GM21717 (cell line): Measurements from ENCODE around the gene TNFRSF19.

Source experiments
- ATAC-seq: cut with Tn5 transposase; IDR thresholded peaks from one replicate; pipeline ENCODE4 v1.9.1; 2021; ENCODE audit warnings: mild to moderate bottlenecking, moderate library complexity; ENCODE audit not compliant: unreplicated experiment

Gene TNFRSF19

DNA sequence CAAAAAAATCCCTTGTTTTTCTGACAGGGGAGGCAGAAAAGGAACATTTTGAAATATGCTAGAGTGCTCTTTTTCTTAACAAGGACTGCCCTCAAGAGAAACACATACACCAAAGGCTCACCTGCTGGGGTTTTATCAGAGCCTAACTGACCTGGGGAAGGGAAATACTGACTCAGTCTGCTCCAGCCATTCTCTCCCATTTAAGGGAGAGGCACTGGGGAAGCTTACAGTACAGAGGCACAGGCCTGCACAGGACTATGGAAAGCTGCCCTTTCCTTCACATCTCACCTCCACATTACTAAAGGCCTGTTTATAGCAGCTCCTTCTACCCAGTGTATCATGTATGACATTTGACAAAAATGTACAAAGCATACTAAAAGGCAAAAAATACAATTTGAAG lies 30.3 kb downstream of the TNFRSF19 start:
- ATAC-seq = no peak

DNA sequence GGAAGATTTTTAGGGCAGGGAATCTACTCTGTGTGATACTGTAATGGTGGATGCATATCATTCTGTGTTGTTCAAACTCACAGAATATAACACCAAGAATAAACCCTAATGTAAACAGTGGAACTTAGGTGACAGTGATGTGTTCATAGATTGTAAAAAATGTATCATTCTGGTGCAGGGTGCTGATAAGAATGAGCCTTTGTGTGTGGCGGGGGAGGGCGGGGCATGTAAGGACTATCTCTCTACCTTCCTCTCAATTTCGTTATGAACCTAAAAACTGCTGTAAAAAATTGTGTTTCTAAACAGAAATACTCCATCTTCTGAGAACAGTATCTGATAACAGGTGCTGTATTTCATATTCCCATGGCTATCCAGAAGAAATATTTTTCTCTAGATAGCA lies 35.6 kb downstream of the TNFRSF19 start:
- ATAC-seq = no peak

DNA sequence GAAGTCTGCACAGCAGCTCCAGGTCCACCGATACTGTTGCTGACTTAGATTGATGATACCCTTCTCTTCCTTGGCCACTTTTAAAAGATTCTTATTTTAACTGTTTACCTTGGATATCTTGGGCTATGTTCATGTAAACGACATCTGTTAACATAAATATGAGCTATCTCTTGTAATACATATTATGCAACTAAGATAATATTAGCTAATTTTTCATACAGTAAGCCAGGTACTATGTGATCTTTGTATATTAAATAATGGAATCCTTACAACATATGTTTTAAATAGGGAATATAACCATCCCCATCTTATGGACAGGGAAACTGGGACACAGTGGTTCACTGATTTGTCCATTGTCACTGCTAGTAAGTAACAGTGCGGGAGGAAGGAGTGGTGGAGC lies 37.9 kb downstream of the TNFRSF19 start:
- no peak for ATAC-seq

DNA sequence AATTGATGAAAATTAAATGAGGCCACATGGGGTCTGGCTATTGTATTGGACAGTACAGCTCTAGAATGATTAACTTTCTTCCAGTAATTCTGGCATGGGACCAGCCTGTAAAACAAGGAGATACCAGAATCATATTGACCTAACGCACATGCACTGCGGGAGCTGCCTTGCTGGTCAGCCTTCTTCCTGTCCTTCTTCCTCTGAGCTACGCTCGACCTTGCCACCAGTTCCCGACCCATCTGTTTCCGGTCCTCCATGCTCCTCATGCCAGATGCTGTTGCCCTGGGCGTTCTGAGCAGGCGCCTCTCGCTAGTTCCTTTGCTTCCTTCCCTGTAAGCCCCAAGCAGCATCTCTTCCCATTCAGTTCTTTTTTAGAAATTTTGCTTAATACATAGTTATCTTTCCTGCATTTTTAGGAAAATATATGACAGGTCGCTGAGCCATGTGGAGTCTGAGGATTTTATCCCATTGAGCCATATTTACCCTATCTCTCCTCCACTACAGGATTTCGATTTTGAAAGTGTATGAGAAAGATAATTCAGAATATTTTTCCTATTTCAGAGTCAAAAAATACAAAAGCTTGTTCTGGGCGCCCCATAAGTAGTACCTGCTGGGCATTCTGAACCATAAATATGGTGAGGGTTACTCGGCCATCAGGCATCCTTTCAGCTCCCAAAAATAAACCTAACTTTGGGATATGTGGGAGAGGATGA lies 38.6 kb downstream of the TNFRSF19 start:
- ATAC-seq = no peak

DNA sequence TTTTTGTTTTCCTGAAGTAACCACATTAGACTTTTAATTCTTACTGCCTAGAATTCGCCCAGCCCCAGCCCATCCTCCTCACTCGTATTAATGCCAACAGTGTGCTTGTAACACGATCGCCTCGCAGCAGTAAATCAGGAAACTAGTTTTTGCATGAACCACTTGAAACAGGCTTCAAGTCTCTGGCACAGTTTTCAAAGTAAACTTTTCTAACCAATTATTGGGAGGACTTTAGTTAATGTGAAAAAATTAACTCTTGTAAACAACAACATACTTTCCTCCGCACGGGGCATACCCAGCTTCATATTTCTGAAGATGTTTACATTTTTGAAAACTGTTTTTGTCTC lies 39.2 kb downstream of the TNFRSF19 start:
- no peak for ATAC-seq

DNA sequence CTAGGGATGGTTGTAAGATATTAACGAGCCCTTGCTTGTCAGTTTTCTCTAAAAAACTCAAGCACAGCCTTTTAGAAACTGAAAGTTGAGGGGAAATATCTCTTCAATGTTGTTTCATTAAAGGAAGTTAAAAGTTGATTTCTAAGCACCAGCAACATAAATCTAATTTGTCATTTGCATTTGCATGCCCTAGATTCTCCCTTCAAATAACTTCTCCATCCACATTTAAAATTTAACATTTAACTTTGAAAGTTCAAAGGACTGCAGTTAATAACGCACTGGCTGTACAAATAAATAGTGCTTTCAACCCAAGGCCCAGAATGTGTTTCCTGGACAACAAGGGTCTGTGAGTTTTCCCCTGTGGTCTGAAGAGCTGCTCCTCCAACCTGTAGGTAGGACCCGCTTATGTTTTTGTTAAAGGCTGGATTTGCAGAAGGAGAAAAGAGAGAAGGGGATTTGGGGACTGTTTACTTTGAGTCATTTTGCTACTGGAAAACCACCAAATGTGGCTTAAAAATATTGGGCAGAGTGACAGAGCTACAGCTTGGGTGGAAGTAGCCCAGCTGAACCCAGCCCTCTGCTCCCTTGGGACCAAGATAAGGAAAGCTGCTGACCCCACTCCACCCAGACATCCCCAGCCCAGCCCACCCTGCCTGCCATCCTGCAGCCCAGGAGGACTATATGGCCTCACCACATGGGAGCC lies 39.8 kb downstream of the TNFRSF19 start:
- no peak for ATAC-seq

DNA sequence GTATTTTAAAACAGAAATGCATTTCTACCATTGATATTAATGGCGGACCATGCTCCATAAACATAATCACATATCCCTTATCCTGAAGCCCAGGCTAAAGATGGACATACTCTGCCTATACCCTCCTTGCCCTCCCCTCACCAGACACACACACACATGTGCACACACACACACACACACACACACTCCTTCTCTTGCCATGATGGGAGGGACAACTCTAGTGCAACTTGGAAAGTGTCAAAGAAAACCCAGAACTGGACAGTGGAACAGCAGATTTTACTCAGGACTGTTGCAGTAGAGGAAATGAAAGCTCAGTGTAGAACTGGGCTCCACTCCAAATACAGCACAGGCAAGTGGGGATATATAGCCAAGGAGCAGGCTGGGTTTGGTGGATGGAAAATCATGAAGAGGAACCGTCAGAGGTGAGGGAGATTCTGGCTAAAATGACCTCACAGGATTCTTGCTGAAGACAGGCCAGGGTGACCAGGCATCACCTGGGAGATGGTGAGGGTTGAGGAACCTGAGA lies 40.8 kb downstream of the TNFRSF19 start:
- ATAC-seq = no peak

DNA sequence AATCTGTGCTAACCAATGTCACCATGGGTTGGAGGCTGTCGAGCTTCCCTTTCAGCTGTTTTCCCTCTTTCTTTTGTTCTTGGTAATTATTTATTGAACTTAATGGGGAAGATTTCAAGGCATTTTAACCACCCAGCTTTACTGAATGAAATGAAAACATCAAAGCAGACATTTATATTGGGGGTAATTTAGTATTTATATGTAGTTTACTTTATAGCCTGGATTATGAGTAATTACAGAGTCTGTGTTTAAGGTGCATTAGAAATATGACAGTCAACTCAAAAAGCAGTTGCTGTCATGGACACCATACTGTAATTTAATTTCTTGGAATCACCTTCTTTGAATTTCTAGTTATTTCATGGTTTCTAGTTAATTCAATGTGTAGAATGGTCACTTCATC lies 42.0 kb downstream of the TNFRSF19 start:
- ATAC-seq = no peak

DNA sequence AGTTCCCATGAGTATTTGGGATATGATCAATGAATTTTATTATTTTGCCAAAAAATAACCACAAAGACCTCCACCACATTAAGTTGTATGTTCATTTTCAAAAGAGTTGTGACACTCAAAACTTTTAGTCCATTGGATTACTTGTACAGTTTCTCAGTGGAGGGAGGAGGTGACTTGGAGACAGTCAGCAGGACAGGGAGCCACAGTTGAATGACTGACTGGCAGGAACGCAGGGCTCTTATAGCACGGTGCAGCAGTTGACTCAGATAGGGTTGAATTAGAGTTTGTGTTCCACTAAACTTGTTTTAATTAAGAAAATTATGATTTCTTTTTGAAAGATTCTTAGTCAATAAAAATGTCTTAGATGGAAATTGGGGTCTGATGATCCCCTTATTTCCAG lies 42.5 kb downstream of the TNFRSF19 start:
- ATAC-seq = no peak

DNA sequence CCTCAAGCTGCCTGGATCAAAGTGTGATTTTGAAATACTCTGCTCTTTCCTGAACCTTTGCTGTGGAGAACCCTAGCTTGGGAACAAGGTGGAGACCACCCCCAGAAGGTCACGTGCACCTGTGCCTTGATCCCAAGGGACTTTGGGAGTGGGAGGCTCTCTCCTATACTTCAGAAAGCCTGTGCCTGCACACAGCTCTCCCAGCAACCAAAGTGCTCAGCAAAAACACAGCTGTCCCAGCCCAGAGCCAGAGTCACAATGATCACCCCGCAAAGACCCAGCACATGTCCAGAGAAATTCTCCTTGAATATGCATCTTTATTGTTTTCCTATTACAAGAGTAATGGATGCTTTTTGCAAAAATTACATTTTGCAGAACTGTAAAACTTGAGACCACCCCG lies 43.4 kb downstream of the TNFRSF19 start:
- ATAC-seq = no peak

DNA sequence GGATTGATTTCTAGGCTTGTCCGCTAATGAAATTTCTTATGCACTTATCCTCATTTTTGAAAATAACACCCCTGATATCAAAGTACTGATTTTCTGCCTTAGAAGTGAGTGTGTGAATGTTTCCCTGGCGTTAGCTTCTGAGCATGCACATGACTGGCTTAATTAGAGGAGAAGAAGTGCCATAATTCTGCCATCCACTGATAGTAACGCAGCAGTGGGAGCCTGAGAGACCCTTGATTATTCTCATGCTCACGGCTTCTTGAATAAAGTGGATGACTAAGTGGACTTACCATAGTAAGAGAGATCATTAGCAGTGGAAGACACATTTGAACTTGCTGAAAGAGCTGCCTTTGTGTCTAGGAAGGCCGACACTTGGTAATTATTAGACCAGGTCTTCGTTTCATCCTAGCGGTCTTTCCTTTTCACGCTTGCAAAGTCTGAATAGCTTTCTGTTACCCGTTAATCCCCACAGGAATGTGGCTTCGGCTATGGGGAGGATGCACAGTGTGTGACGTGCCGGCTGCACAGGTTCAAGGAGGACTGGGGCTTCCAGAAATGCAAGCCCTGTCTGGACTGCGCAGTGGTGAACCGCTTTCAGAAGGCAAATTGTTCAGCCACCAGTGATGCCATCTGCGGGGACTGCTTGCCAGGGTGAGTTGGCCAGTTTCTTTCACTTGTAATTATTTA lies 45.3 kb downstream of the TNFRSF19 start:
- no peak for ATAC-seq

DNA sequence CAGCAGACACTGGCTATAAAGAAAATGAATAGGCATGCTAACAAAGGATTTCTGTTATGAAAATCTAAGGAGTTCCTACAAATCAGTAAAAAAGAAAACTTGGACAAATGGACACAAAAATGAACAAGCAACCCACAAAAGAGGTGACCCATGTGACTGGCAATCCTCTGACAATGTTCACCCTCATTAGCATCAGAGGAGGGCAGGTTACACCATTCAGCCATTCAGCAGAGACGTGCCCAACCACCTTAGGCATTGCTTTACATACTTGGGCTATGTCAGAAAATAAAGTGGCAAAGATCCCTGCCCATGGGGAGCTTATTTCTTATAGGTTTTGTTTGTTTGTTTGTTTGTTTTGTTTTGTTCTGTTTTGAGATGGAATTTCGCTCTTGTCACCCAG lies 46.0 kb downstream of the TNFRSF19 start:
- no peak for ATAC-seq

DNA sequence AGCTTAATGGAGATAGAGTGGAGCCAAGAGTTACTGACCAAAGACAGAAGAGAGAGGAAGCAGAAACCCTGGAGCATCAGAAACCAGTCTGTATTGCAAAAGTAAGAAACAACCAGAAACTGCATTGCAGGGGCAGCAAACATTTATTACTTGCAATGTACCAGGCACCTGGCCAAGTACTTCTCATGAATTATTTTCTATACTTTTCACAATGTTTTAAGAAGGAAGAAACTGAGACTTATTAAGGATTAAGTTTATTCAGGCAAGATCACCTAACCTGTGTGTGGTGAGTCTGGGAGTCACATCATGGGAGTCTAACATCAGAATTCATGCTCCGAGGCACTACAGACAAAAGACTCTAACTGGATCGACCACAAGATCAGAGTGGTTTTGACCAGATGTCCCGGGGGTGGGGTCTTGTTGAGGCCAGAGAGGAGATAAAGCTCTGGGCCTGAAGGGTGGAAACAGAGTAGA lies 47.4 kb downstream of the TNFRSF19 start:
- ATAC-seq = no peak

DNA sequence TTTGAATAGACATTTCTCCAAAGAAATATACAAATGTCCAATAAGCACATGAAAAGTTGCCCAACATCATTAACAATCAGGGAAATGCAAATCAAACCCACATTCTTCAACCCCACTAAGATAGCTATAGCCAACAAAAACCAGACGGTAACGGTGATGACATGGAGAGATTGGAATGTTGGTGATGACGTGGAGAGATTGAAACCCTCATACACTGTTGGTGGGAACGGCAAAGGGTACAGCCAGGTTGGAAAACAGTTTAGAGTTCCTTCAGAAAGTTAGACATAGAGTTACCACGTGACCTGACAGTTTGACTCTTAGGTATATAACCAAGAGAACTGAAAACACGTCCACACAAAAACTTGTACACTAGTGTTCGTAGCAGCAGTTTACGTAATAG lies 48.1 kb downstream of the TNFRSF19 start:
- ATAC-seq = no peak

DNA sequence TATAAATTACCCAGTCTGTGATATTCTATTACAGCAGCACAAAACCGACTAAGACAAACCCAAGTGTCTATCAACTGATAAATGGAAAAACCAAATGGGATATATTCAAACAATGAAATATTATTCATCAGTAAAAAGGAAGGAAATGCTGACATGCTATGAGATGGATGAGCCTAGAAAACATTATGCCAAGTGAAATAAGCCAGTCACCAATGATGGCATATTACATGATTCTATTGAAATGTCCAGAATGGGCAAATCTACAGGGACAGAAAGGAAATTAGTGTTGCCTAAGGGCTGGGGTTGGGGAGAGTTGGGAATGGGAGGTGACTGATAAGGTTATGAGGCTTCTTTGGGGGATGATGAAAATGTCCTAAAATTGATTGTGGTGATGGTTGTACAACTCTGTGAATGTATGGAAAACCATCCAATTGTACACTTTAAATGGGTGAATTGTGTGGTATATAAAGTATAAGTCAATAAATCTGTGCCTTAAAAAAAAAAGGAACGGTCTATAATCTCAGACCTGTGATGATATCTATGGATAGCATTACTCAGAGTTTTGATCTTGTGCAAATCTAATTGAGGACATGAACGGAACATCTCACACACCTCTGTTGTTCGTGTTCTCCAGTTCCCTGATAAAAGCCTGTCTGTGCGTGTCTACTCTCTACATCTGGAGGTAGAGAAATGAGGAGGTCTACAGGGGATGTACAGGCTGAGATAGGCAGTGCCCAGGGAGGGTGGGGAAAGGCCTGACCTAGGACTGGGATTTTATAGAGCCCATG lies 49.0 kb downstream of the TNFRSF19 start:
- no peak for ATAC-seq

DNA sequence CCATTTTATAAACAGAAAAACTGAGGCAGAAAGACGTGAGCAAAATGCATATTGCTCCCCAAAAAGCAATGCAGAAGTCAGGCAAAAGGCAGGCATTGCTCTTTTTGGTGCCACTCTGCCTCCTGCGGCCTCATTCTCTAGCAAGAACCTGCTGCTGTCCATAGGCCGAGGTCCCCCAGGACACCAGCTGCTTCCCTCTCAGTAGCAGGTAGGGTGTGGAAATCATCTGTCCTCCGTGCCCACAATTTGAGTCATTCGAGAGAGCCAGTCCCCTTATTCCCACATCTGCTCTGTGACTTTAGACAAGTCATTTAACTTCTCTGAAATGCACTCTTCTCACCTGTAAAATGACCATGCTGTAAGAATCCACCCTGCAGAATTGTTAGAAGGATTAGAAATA lies 50.0 kb downstream of the TNFRSF19 start:
- ATAC-seq = no peak

DNA sequence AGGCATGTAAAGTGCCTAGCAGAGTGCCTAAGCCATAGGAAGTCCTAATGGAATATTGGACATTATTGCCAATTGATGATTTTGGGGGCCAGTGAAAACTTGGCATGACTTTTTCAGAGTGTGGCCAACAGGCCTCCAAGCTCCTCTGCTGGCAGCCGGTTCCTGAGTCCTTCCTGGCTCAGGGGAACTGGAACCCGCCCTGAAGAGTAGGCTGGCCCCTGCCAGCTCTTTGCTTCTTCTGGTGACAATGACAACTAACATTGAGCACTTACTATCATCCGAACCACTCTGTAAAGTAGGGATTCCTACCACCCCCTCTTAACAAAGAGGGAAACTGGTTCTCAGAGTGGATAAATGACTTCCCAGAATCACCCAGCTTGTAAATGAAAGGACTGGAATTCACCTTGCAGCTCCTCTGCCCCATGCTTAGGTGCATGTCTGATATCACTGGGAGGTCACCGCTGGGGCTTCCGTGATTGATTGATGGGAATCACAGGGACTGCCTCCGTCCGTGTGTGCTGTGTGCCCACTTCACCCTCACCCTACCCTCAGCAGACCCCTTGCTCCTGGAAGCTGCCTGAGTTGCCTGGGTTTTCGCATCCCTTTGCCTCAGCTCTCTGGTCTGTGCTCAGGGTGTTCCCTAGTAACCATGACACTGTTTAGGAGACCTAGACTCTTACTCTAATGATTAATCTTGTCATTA lies 50.6 kb downstream of the TNFRSF19 start:
- ATAC-seq = no peak

DNA sequence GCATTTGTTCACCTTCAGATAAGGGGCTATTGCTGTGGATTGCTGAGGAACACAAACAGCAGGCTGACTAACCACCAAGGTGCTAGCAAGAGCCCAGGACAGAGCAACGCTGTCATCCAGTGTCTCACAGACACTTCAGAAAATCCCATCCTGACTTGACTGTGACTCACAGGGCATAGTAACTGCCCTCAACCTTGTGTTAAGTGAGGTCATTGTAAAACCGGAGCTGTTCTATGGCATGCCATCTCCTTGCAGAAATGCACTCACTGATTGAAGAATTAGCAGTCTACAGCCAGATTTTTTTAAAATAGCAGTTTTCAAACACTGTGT lies 51.1 kb downstream of the TNFRSF19 start:
- ATAC-seq = peak; percentile 66

DNA sequence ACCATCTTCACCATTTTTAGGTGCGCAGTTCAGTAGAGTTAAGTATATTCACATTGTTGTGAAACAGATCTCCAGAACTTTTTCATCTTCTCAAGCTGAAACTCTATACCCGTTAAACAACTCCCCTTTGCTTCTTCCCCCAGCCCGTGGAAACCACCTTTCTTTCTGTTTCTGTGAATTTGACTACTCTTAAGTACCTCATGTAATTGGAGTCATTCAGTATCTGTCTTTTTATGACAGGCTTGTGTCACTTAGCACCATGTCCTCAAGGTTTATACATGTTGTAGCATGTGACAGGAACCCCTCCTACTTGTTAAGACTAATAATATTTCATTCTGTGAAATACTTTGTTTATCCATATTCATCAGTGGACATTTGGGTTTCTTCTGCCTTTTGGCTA lies 52.8 kb downstream of the TNFRSF19 start:
- ATAC-seq = no peak

DNA sequence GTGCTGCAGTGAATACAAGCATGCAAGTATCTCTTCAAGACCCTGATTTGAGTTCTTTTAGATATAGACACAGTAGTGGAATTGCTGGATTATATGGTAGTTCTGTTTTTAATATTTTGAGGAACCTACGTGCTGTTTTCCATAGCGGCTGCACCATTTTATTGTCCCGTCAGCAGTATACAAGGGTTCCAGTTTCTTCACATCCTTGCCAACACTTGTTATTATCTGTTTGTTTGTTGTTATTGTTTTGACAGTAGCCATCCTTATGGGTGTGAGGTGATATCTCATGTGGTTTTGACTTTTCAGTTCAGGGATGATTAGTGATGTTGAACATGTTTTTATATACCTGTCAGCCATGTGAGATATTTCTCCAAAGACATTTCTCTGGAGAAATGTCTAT lies 53.2 kb downstream of the TNFRSF19 start:
- no peak for ATAC-seq

DNA sequence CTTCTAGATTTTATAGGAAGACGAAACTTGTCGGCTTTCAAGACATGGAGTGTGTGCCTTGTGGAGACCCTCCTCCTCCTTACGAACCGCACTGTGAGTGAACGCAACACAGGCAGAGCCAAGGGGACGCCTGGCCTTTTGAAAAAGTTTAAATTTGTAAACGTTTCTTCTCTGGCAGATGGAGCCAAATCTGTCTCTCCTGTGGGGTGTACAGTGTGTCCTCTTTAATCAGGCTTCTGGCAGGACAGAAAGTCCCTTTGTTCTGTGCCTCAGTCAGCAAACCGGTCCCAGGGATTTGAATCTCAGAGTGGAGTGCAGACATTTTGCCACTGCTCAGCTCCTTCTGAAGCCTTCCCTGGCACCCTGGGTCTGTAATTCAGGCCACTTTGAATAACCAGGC lies 56.5 kb downstream of the TNFRSF19 start:
- ATAC-seq = no peak
